ENCODE results near the gene DACT1. TPM values are rescaled to one million over a fixed set of nuclear protein-coding genes. Genes with fewer than 3 reads are reported as not detected.

DACT1 gene
- total and polyA plus RNA-seq, 4 donors, result 0.32 to 3.8 (median 1.6) TPM

DNA sequence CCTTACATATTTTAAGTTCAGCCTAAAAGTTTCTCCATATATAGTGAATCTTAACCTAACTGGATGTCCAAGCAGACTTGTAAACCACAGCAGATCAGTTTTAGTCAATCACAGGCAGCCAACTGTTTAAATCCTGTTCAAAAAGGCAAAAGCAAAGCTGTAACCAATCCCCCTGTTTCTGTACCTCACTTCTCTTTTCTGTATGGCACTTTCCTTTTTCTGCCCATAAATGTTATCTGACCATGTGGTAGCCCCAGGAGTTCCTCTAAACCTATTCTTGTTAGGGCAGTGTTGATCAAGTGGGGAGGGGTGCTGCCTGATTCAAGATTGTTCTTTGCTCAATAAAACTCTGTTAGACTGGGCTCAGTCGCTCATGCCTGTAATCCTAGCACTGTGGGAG, 8.5 kb upstream of the DACT1 start:
- TF ChIP-seq TAF1 (conservative IDR thresholded peaks at IDR 0.05) (no peak), CTCF (IDR thresholded peaks at IDR 0.05; ENCODE audit: low read depth, low read length, missing input control) (no peak), HNF4A (conservative IDR thresholded peaks at IDR 0.05) (no peak), YY1 (IDR thresholded peaks at IDR 0.05) (no peak), JUND (IDR thresholded peaks at IDR 0.05) (no peak), HNF4G (IDR thresholded peaks at IDR 0.05) (no peak), RXRA (IDR thresholded peaks at IDR 0.05) (no peak), RAD21 (IDR thresholded peaks at IDR 0.05) (no peak), GABPA (IDR thresholded peaks at IDR 0.05 in 1 of 2, conservative IDR thresholded peaks at IDR 0.05 in 1 of 2) (no peak), FOXA2 (IDR thresholded peaks at IDR 0.05) (no peak), SP1 (IDR thresholded peaks at IDR 0.05) (no peak), EGR1 (IDR thresholded peaks at IDR 0.05; ENCODE audit: low read depth in 2 of 2) (no peak), FOXA1 (IDR thresholded peaks at IDR 0.05) (no peak), ZBTB33 (IDR thresholded peaks at IDR 0.05) (no peak)
- TF ChIP-seq, protein P1, sequence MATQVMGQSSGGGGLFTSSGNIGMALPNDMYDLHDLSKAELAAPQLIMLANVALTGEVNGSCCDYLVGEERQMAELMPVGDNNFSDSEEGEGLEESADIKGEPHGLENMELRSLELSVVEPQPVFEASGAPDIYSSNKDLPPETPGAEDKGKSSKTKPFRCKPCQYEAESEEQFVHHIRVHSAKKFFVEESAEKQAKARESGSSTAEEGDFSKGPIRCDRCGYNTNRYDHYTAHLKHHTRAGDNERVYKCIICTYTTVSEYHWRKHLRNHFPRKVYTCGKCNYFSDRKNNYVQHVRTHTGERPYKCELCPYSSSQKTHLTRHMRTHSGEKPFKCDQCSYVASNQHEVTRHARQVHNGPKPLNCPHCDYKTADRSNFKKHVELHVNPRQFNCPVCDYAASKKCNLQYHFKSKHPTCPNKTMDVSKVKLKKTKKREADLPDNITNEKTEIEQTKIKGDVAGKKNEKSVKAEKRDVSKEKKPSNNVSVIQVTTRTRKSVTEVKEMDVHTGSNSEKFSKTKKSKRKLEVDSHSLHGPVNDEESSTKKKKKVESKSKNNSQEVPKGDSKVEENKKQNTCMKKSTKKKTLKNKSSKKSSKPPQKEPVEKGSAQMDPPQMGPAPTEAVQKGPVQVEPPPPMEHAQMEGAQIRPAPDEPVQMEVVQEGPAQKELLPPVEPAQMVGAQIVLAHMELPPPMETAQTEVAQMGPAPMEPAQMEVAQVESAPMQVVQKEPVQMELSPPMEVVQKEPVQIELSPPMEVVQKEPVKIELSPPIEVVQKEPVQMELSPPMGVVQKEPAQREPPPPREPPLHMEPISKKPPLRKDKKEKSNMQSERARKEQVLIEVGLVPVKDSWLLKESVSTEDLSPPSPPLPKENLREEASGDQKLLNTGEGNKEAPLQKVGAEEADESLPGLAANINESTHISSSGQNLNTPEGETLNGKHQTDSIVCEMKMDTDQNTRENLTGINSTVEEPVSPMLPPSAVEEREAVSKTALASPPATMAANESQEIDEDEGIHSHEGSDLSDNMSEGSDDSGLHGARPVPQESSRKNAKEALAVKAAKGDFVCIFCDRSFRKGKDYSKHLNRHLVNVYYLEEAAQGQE (IDR thresholded peaks at IDR 0.05), result no peak
- TF ChIP-seq, protein P2, sequence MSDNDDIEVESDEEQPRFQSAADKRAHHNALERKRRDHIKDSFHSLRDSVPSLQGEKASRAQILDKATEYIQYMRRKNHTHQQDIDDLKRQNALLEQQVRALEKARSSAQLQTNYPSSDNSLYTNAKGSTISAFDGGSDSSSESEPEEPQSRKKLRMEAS (IDR thresholded peaks at IDR 0.05), result no peak
- TF ChIP-seq, protein P3, sequence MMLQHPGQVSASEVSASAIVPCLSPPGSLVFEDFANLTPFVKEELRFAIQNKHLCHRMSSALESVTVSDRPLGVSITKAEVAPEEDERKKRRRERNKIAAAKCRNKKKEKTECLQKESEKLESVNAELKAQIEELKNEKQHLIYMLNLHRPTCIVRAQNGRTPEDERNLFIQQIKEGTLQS (IDR thresholded peaks at IDR 0.05), result no peak
- no peak overlapping the region for H3K9ac ChIP-seq (ENCODE audit: low read depth in 1 of 2, low read length in 2 of 2)
- H3K4me1 ChIP-seq (ENCODE audit: control insufficient read depth in 4 of 4, insufficient read depth in 4 of 4, low read length in 3 of 4), result no peaks in the 10 kb centered on the region
- H3K36me3 ChIP-seq (ENCODE audit: control insufficient read depth in 4 of 4, insufficient read depth in 3 of 4, low read depth in 1 of 4, low read length in 3 of 4), result no peaks in the 10 kb centered on the region
- no peaks in the 10 kb centered on the region for H3K9me3 ChIP-seq (ENCODE audit: control insufficient read depth in 4 of 4, low read length in 3 of 4)
- peaks cover 0 to 4% (median 0%) of the 10 kb centered on the region in 4 donors for H3K27me3 ChIP-seq (ENCODE audit: control insufficient read depth in 4 of 4, insufficient read depth in 4 of 4, low read length in 3 of 4)
- no peak for DNase-seq (ENCODE audit: low spot score)
- no peak overlapping the region for H3K27ac ChIP-seq (ENCODE audit: low read depth in 1 of 2, low read length in 2 of 2)
- WGBS, result 73% methylated on average over 1 of the region's 1 CpG
- no peak overlapping the region for H3K4me3 ChIP-seq (ENCODE audit: low read depth in 1 of 3, low read length in 3 of 3)
